Memory B cell (primary cell): ENCODE results near the gene SLIT3.

ENCODE experiments used
- ATAC-seq: fragments of 150-1000 bp; cut with Tn5 transposase; 2 replicates; pipeline ENCODE4 v1.10.0; 2021; ENCODE audit warnings: low read depth, mild to moderate bottlenecking, moderate library complexity
- DNase-seq, 2 donors: peaks; one replicate each; pipeline ENCODE4 v3.0.0; 2022; ENCODE audit warnings: low spot score in 2 of 2
- H3K27ac Mint-ChIP-seq: one replicate; pipeline ENCODE4 v1.8.0; 2022; ENCODE audit warnings: mild to moderate bottlenecking, moderate library complexity, mixed read lengths
- H3K27me3 Mint-ChIP-seq: one replicate; pipeline ENCODE4 v1.8.0; 2022; ENCODE audit warnings: mixed read lengths
- H3K36me3 Mint-ChIP-seq: one replicate; pipeline ENCODE4 v1.8.0; 2022; ENCODE audit warnings: mild to moderate bottlenecking, mixed read lengths
- H3K4me1 Mint-ChIP-seq: one replicate; pipeline ENCODE4 v1.8.0; 2022; ENCODE audit warnings: mixed read lengths
- H3K4me3 Mint-ChIP-seq: one replicate; pipeline ENCODE4 v1.8.0; 2022; ENCODE audit warnings: mild to moderate bottlenecking, moderate library complexity, mixed read lengths
- H3K9me3 Mint-ChIP-seq: one replicate; pipeline ENCODE4 v1.8.0; 2022; ENCODE audit warnings: mixed read lengths

Gene SLIT3

GRCh38 chr5:169290895-169291294 is 10.0 kb downstream of the SLIT3 start:
- H3K27ac Mint-ChIP-seq = no peak overlapping the region

GRCh38 chr5:169289520-169289919 is 11.4 kb downstream of the SLIT3 start:
- ATAC-seq (no peak), DNase-seq (no peak)
- Mint-ChIP-seq H3K27me3 (peaks cover 14% of the 10 kb centered on the region), H3K4me1 (no peaks in the 10 kb centered on the region), H3K27ac (no peak overlapping the region), H3K9me3 (peaks cover 5% of the 10 kb centered on the region), H3K4me3 (no peak overlapping the region), H3K36me3 (no peaks in the 10 kb centered on the region)

More at GRCh38 chr5:169290895-169291294, 10.0 kb downstream of the SLIT3 start:
- Mint-ChIP-seq H3K4me1 (no peaks in the 10 kb centered on the region), H3K27me3 (peaks cover 14% of the 10 kb centered on the region), H3K9me3 (peaks cover 3% of the 10 kb centered on the region), H3K36me3 (no peaks in the 10 kb centered on the region), H3K4me3 (no peak overlapping the region)
- ATAC-seq = no peak
- no peak for DNase-seq

GRCh38 chr5:169288066-169288930 is 12.6 kb downstream of the SLIT3 start:
- no peaks in the 10 kb centered on the region for H3K4me1 Mint-ChIP-seq
- no peak for DNase-seq
- no peaks in the 10 kb centered on the region for H3K36me3 Mint-ChIP-seq

GRCh38 chr5:169287529-169287928 is 13.4 kb downstream of the SLIT3 start:
- Mint-ChIP-seq H3K27me3 (peaks cover 11% of the 10 kb centered on the region), H3K27ac (no peak overlapping the region), H3K36me3 (no peaks in the 10 kb centered on the region), H3K9me3 (peaks cover 5% of the 10 kb centered on the region), H3K4me1 (no peaks in the 10 kb centered on the region), H3K4me3 (no peak overlapping the region)
- DNase-seq (no peak), ATAC-seq (no peak)

More at GRCh38 chr5:169288066-169288930, 12.6 kb downstream of the SLIT3 start:
- H3K27me3 Mint-ChIP-seq = peaks cover 11% of the 10 kb centered on the region
- peaks cover 5% of the 10 kb centered on the region for H3K9me3 Mint-ChIP-seq
- no peak overlapping the region for H3K4me3 Mint-ChIP-seq
- no peak overlapping the region for H3K27ac Mint-ChIP-seq
- ATAC-seq = no peak

GRCh38 chr5:169286572-169287300 is 14.2 kb downstream of the SLIT3 start:
- Mint-ChIP-seq H3K36me3 (no peaks in the 10 kb centered on the region), H3K4me3 (no peak overlapping the region), H3K27me3 (peaks cover 11% of the 10 kb centered on the region), H3K9me3 (peaks cover 5% of the 10 kb centered on the region), H3K4me1 (no peaks in the 10 kb centered on the region), H3K27ac (no peak overlapping the region)
- DNase-seq (no peak), ATAC-seq (no peak)

- H3K27ac Mint-ChIP-seq = no peak overlapping the region
- DNase-seq = no peak
- no peak for ATAC-seq
- no peaks in the 10 kb centered on the region for H3K4me1 Mint-ChIP-seq
- H3K4me3 Mint-ChIP-seq = no peak overlapping the region
- no peaks in the 10 kb centered on the region for H3K36me3 Mint-ChIP-seq
- H3K27me3 Mint-ChIP-seq = peaks cover 3% of the 10 kb centered on the region
- H3K9me3 Mint-ChIP-seq = peaks cover 3% of the 10 kb centered on the region
These were observed 17.1 kb downstream of the SLIT3 start for GRCh38 chr5:169283887-169284286.

GRCh38 chr5:169281625-169282024 is 19.3 kb downstream of the SLIT3 start:
- Mint-ChIP-seq H3K27me3 (no peaks in the 10 kb centered on the region), H3K9me3 (peaks cover 4% of the 10 kb centered on the region), H3K4me3 (no peak overlapping the region), H3K27ac (no peak overlapping the region), H3K36me3 (no peaks in the 10 kb centered on the region), H3K4me1 (no peaks in the 10 kb centered on the region)
- DNase-seq (no peak), ATAC-seq (no peak)

GRCh38 chr5:169280696-169281095 is 20.2 kb downstream of the SLIT3 start:
- no peak overlapping the region for H3K27ac Mint-ChIP-seq
- no peak for ATAC-seq
- H3K36me3 Mint-ChIP-seq = no peaks in the 10 kb centered on the region
- H3K4me1 Mint-ChIP-seq = no peaks in the 10 kb centered on the region
- no peak overlapping the region for H3K4me3 Mint-ChIP-seq
- no peaks in the 10 kb centered on the region for H3K27me3 Mint-ChIP-seq
- peaks cover 2% of the 10 kb centered on the region for H3K9me3 Mint-ChIP-seq
- DNase-seq = no peak

GRCh38 chr5:169280286-169280685 is 20.7 kb downstream of the SLIT3 start:
- Mint-ChIP-seq H3K9me3 (peaks cover 2% of the 10 kb centered on the region), H3K27ac (no peak overlapping the region), H3K36me3 (no peaks in the 10 kb centered on the region)

GRCh38 chr5:169279125-169279524 is 21.8 kb downstream of the SLIT3 start:
- Mint-ChIP-seq H3K4me1 (no peaks in the 10 kb centered on the region), H3K4me3 (no peak overlapping the region), H3K27ac (no peak overlapping the region), H3K36me3 (no peaks in the 10 kb centered on the region), H3K9me3 (peaks cover 2% of the 10 kb centered on the region), H3K27me3 (no peaks in the 10 kb centered on the region)
- no peak for DNase-seq
- no peak for ATAC-seq

More at GRCh38 chr5:169280286-169280685, 20.7 kb downstream of the SLIT3 start:
- DNase-seq (no peak), ATAC-seq (no peak)
- no peak overlapping the region for H3K4me3 Mint-ChIP-seq
- no peaks in the 10 kb centered on the region for H3K27me3 Mint-ChIP-seq
- H3K4me1 Mint-ChIP-seq = no peaks in the 10 kb centered on the region

- H3K4me3 Mint-ChIP-seq = no peak overlapping the region
- ATAC-seq (no peak), DNase-seq (no peak)
- no peak overlapping the region for H3K27ac Mint-ChIP-seq
- no peaks in the 10 kb centered on the region for H3K27me3 Mint-ChIP-seq
- H3K9me3 Mint-ChIP-seq = peaks cover 2% of the 10 kb centered on the region
- no peaks in the 10 kb centered on the region for H3K36me3 Mint-ChIP-seq
- no peaks in the 10 kb centered on the region for H3K4me1 Mint-ChIP-seq
These were observed 27.1 kb downstream of the SLIT3 start for GRCh38 chr5:169273881-169274280.

- Mint-ChIP-seq H3K4me3 (no peak overlapping the region), H3K4me1 (no peaks in the 10 kb centered on the region), H3K9me3 (peaks cover 2% of the 10 kb centered on the region), H3K27ac (no peak overlapping the region), H3K27me3 (no peaks in the 10 kb centered on the region), H3K36me3 (no peaks in the 10 kb centered on the region)
- ATAC-seq (no peak), DNase-seq (no peak)
These were observed 27.5 kb downstream of the SLIT3 start for GRCh38 chr5:169273451-169273850.

GRCh38 chr5:169272731-169273427 is 28.1 kb downstream of the SLIT3 start:
- Mint-ChIP-seq H3K4me3 (no peak overlapping the region), H3K9me3 (peaks cover 2% of the 10 kb centered on the region), H3K27ac (no peak overlapping the region), H3K4me1 (no peaks in the 10 kb centered on the region), H3K36me3 (no peaks in the 10 kb centered on the region), H3K27me3 (no peaks in the 10 kb centered on the region)
- DNase-seq = no peak
- ATAC-seq = no peak

- no peak overlapping the region for H3K27ac Mint-ChIP-seq
- H3K4me1 Mint-ChIP-seq = no peaks in the 10 kb centered on the region
- ATAC-seq (no peak), DNase-seq (no peak)
- H3K4me3 Mint-ChIP-seq = no peak overlapping the region
- no peaks in the 10 kb centered on the region for H3K27me3 Mint-ChIP-seq
- no peaks in the 10 kb centered on the region for H3K36me3 Mint-ChIP-seq
- H3K9me3 Mint-ChIP-seq = peaks cover under 1% of the 10 kb centered on the region
These were observed 28.8 kb downstream of the SLIT3 start for GRCh38 chr5:169272111-169272510.
